NCI-H446 (cell line): ENCODE measurements around the gene CTXN1.
"Not testable (repeated sequence)": the region's sequence is repeated elsewhere in the genome, so short reads cannot be mapped to it uniquely, and the experiment has no call there.

Source experiments
- DNase-seq, 2 experiments: peaks; one replicate each; lab custom pipeline; 2025; lab: John Stamatoyannopoulos, UW

Gene CTXN1

DNA sequence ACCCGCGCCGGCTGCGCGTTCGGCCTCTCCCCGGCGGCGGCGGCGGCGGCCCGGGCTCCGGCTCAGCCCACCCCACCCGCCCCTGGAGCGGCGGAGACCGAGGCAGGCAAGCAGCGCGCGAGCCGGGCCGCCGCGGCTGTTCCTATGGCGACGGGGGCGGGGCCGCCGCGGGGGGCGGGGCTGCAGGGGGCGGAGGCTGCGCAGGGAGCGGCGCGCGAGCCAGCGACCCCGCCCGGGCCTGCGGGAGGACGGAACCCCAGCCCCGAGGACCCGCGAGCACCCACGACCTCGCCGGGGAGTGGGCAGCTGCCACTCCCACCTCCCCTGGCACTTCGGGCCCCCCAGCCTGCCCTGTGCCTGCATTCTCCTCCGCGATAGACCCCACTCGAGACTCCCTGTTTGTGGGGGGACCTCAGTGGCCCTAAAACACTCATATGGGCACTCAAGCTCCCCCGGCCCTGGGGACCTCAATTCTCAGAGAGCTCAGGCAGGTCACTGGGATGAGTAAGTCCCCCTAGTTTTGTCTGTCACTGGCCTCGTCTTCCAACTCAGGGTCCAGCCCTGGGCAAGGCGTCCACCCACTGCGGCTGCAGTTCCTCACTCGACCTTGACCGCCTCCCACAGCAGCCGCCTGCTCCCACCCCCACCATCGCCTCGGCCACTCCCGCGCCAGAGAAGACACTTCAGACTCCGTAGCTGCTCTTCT, at the start of gene CTXN1:
Gene CTXN1, minus strand, starts transcription at position 115 of the 706 bp plus-strand sequence. CDS start 597 bp downstream, outside the sequence.
- peak in 1 of 2 experiments; percentile 82 for DNase-seq

DNA sequence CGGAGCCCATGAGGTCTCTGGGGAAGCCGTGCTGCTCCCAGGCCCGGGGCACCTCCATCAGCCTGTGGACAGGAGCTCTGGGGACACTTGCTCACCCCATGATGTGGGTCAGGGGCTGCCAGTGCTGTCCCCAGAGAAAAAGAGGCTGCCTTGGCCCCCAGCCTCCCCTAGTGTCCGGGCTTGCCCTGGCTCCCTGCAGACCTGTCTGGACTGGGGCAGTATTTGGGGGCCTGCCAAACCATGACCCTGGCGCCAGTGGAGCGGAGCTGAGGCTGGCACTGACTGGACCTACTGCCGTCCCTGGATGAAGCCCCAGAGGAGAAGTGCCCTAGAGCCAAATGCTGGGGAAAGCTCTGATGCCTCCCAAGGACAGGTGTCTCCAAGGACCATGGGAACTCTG, 49.1 kb upstream of the CTXN1 start:
- no peak for DNase-seq

DNA sequence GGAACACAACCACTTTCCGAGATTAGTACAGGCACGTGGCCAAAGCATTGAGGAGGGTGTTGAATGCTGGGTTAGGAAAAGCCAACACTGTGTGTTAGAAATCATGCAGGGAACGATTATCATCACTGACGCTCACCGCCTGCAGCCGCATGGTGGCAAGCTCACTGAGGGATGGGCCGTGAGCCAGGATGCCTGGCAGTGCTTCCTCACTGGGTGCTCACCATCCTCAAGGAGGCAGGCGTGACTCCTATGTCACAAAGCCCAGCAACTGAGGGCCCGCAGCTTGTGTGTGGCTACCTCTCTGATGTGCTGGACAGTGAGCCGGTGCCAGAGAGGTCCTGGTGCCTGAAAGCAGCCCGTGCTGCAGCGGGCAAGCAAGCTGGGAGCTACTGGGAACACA, 47.9 kb upstream of the CTXN1 start:
- DNase-seq, result no peak

DNA sequence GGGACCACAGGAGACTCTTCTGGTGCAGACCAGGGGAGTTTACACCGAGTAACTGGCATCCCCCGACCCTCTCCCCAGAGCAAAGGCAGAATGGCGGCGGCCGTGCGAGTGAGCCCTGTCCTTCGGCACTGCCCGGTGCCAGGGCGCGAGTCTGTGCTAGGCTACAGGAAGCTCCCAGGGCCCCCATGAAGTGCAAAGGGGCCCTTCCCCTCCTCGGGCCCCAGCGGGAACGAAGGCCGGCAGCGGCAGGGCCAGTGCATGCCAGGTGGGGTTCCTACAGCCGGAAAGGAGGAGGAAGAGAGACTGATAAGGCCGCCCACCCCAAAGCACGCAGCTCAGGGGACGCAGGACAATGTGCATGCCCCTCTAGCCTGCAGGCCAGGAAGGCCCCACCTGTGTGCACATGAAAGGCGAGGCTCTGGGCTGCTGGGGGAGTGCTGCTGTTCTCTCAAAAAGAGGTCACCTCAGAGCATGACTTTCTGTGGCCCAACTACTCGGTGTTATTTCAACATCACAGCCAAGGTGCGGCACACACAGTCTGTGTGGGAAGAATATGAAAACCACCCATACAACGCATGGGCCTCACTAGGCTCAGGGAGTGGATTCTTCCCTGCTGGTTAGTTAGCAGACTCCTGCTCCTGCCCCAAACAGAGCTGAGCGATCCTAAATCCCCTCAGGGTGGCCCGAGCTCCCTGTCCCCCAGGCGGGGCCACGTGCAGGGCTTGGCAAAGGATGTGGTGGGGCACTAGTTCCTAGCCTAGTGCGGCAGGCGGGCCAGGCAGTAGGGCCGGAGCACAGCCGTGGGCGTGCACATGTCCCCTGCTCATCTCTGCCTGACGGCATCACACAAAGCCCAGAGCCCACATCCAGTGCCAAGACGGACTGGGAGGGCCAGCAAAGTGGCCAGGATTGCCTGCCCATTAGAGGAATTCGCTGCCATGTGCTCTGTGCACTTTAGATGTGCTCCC, 45.9 kb upstream of the CTXN1 start:
- no peak for DNase-seq

DNA sequence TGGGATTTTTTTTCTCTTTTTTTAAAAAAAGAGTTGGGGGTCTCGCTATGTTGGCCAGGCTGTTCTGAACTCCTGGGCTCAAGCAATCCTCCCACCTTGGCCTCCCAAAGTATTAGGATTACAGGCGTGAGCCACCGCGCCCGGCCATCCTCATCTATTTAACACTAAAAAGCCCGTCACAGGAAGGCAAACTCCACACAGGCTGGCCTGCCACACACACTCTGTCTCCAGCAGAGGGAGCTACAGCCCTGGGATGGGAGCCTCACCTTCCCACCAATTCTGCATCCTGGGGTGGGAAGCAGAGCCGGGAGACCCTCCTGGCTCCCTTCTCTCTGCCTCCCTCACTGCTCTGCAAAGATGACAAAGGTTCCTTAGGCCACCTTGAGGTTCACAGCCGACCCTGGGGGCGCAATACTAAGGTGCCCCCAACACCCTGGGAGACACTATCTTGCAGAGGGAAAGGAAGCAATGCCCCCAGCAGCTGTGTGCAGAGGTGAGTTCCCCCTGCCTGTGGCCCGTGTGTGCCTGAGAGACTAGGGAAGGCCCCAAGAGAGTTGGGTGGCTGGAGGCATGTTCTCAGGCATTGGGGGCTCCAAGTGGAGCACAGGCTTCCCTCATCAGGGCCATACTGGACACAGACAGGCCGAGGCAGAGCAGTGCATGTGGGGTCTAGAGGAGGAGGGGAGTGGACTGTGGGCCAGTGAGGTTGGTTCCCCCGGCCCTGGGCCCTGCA, 44.9 kb upstream of the CTXN1 start:
- peak; percentile 17 to 30 for DNase-seq

DNA sequence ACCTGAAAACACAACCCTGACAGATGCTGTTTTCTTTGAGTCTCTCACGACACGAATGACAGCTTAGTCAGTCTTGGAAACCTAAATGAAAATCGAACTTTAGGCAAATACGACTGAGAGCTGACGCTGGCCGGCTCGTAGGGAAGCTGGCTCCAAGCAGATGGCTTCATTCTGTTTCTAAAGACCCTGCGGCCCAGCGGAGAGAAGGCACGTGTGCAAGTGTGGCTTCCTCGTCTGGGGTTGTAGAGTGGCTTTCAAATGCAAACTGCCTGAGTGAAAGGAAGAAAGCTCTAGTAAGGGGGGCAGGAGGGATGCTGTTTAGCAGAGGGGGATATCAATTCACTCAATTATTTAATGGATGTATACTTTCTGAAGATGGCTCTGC, 43.6 kb upstream of the CTXN1 start:
- DNase-seq, result no peak

DNA sequence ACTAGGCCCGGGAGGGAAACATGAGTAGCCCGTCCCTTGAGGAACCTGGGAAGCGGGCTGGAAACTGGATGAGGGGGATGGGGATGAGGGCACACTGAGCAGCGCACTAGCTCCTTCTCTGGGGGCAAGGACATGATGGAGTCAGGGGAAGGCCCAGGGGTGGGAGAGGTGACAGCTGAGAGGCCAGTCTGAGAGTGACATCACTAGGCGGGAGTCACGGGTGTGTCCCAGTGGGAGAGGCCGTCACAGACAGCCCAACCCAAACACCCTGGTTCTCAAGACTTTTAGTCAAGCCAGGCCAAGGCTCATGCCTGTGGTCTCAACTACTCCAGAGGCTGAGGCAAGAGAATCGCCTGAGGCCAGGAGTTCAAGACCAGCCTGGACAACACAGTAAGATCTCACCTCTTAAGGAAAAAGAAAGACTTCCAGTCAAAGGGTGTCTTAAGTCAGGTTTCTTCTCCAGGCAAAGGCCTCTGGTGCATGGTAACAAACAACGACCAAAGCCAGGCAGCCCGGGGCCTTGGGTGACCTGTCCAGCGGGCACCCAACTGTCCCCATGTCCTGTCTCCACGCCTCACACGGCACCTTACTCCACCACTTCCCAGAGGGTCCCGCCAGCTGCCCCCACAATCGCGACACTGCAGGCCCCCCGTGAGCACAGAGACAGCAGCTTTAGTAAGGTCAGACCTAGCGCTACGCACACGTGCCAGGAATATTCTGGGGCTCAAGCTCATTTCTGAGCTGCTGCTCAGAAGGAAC, 43.0 kb upstream of the CTXN1 start:
- DNase-seq, result no peak

DNA sequence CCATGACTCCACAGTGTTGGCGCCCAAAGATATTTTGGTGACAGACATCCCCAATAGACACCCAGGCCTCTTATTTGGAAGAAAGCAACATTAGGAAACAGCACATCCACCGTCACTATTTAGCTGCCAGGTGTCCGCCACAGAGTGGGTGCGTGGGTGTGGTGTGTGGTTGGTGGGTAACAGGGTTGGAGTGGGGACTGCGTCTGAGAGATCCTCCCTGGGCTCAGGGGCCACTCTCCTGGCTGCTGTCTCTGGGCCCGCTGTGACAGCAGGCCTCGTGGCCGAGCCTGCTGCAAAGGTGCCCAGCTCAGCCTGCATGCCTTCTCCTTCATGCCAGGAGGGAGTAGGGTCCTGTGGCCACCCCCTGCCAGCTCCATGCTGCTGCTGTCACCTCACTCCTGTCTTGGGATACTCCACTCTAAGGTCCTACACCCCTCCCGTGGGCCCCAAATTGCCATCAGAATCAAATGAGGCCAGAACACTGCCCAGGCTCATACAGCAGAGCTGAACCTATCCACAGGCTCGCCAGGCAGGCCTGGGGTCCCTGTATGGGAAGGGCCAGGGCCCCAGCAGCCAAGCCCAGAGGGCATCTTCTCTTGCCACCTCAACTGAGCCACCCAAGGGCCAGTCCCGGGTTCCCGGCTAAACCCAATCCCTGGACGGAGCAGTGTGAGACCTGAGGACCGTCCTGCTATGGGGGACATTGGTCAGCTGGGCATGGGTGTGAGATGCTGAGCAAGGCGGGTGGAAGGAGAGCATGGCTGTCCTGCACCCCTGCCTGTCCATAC, 42.3 kb upstream of the CTXN1 start:
- no peak for DNase-seq

DNA sequence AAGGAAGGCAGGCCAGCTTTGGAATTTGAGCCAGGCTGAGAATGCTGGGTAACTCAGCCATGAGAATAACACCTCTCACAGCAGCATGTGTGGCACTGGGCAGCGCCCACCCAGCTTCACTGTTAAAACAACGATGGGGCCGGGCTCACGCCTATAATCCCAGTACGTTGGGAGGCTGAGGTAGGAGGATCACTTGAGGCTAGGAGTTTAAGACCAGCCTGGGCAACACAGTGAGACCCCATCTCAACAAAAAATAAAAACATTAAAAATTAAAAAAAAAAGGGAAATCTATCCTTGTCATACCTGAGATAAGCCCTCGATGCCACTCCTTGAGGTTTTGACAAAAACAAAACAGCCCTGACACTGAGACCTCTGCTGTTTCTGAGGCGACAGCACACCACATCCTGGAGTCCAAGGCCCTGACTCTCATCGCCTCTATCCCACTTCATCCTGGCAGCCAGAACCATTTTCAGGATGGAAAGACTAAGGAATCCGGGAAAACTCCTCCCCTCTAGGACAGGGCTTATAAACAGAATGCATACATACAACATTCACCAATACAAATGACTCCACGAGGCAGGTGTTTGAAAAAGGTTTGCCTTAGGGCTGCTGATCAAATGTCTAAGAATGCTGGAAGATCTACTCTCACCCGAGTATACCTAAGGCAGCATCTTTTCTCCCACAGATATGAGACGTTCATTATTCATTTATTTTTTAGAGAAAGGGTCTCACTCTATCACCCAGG, 40.2 kb upstream of the CTXN1 start:
- no peak for DNase-seq

DNA sequence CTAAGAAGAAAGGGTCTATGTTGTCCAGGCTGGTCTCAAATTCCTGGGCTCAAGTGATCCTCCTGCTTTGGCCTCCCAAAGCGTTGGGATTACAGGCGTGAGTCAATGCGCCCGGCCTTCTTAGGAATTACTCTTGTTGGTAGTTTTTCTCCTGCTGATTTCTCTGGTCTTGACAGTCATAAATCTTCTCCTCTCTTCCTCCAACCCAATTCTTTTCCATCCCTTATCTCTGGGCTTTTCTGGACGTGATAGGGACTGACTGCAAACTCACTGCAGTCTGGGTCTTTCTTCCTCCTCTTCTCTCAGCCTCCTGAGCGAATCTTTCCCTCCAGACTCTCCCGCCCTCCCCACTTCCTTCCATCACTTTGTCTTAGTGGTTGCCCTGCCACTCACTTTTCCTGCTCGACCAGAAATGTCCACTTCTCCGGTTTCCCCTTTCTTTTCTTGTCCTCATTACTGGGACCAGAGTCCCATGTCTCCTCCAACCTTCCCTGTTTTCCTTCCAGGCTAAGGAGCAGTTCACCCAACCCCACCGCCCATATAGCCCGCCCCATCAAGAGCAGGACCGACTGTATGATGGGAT, 39.4 kb upstream of the CTXN1 start:
- DNase-seq, result no peak

DNA sequence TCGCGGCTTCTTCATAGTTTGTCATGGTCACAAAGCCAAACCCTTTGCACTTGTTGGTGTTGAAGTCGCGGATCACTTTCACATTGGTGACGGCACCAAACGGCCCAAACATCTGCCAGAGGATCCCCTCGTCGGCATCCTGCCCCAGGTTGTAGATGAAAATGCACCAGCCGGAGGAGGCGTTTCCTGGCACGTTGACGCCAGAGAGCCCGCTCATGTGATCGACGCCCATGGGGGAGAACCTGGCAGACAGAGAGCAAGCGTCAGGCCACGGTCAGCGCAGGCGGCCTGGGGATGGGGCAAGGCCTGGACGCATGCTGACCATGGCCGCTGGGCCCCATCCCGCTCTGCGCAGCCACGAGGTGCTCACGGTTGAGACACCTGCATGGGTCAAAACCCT, 37.6 kb upstream of the CTXN1 start:
- DNase-seq, result no peak

DNA sequence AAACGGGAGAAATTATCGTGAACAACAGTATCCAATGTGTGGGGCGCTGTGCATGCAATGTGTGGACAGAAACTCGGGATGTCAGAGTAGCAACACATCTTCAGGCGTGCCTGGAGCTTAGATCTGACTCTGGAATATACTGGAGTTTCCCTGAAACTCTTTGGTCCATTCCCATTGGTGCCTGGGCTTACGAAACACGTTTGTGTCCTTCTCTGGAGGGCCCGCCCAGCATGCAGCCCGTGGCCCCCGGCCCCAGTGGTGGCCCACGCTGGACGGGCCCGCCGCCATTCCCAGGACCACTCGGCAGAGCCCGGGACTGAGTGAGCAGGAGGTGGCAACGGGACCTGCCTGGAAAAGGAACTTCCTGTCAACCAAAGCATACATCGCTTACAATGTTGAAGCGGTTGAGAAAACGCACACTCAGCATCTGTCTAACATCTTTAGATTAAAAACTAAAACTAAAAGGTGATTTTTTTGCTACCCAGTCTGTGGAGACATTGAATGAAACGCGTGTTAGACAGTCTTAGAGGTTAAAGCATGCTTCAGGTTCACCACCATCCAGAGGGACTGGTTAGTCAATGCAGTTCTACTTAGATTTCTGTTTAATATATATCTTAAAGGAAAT, 36.8 kb upstream of the CTXN1 start:
- no peak for DNase-seq

DNA sequence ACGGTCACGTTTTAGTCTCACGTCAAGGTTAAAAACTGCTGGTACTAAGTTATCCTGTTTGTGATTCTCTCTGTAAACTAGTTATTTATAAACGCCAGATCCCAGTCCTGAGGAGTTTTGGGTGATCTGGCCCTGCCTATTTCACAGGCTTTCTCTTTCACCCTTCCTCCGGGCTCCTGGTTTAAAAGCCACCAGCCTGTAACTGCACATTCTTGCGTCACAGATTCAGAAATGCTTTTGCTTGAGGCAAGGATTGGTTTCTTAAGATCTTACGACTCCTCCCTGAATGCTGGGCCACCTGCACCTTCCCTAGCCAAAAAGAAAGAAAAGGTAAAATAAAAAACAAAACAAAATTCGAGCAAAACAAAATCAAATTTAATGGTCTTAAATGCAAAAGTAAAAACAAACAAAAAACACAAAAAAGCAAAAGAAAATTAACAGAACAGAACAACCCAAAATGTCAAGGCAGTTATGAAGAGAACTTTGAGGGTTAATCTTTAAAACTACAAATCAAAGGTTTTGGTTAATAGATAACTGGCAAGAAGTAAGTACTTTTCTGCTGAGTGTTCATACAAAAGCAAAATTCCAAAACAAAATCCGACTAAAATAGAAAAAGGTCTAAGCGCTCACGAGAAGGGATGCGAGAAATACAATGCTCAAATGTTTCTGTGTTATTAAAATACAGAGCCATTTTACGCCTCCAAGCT, 36.1 kb upstream of the CTXN1 start:
- DNase-seq, result no peak

DNA sequence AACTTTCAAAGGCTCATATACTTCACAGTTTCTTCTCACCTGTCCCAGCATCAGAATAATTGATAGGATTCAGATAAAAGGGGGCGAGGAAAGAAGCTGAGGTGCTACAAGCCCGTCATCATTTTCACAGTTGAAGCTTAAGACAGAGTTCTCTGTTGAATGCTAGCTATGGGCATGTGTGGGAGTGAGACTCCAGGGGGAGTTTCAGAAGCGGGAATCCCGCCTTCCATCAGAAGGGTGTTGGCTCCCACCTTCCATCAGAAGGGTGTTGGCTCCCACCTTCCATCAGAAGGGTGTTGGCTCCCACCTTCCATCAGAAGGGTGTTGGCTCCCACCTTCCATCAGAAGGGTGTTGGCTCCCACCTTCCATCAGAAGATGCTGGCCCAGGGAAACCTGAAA, 35.1 kb upstream of the CTXN1 start:
- not testable (repeated sequence) for DNase-seq

DNA sequence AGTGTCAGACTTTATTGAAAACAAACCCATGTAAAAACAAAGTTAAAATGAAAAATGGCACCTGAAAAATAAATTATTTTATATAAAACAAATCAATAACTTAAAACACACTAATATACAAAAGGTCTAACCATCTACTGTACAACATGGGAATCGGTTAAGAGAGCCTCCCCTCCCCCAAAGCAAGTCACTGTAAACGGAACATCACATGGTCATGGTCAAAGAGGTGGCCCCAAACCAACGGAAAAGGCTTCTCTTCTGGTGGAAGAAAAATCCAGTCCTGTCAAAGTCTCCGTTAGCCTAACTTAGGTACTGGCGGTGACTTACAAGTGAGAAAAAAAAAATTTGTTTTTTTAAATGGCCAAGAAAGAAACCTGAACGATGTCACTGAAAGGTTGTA, 33.3 kb upstream of the CTXN1 start:
- DNase-seq, result no peak

DNA sequence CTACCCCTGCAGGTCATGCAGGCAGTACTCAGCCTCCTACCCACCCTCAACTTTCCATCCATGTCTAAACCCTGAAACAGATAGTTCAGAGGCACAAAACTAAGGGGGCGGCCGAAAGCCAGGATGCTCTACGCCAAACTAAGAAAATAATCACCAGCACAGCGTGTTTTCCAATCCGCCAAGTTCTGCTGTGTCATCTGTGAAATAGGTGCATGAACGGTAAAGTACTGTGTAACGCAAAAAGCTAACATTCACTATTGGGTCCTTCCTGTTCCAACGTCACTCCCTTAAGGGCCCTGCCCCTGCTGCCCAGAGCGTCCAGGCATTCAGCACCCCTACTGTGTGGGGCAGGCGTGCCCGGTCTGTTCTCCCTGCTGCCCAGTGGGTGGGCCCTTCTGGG, 29.8 kb upstream of the CTXN1 start:
- no peak for DNase-seq

DNA sequence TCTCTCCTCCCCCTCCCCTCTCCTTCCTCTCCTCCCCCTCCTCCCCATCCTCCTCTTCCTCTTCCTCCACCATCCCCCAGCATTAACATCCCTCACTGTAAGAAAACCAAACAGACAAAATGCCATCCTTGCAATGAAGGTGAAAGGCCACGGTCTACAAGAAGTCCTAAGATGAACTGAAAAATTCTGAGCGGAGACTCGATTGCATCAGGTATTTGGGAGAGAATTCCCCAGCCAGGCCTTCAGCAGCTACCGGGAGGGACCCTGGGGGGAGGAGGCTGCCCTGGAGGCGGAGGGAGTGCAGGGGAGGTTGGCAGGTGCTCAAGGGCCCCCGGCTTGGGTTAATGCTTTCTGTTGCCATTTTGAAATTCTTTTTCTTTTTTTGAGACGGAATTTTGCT, 27.6 kb upstream of the CTXN1 start:
- no peak for DNase-seq

DNA sequence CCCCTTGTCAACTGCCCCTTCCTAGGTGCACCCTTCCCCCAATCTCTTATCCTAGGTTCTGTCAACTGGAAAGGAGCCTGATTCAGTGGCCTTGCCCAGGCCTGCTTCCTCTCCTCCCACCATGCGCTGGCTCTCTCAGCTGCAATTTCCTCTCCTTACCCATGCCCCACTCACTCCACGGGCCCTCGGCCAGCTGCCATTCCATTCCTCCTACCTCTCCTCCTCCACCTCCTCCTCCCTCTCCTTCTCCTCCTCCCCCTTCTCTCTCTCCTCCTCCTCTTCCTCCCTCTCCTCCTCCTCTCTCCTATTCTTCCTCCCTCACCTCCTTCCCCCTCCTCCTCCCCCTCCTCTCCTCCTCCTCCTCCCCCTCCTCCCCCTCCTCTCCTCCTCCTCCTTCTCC, 27.1 kb upstream of the CTXN1 start:
- no peak for DNase-seq

DNA sequence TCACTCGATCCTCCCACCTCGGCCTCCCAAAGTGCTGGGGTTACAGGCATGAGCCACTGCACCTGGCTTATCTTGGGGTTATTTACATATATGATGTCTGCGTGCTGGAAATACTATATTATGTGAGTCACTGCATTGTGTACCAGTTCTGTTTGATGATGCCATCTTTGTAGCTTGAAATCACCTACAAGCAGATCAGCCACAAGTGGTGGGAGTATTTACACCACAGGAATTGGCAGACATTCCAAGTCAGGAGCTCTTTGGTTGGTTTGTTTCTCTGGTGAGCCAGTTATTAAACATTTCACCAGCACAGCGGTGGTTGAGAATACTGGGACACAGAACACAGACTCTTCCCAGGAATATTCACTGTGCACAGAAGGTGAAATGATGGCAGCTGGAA, 22.0 kb upstream of the CTXN1 start:
- DNase-seq, result no peak
